ENCODE data around the gene GJB2.

GJB2 gene

GRCh38 chr13:20142023-20142926 lies 50.5 kb downstream of the GJB2 start:
- H3K4me3 ChIP-seq (ENCODE audit: insufficient read depth, low read depth, low read length, poor library complexity, severe bottlenecking), result no peak overlapping the region
- H3K4me1 ChIP-seq (ENCODE audit: control insufficient read depth, insufficient read depth, low read length, poor library complexity, severe bottlenecking), result no peaks in the 10 kb centered on the region
- DNase-seq, result no peak
- no peak overlapping the region for H3K27ac ChIP-seq (ENCODE audit: insufficient read depth, low read length, poor library complexity, severe bottlenecking)
- H3K27me3 ChIP-seq (replicated peaks; ENCODE audit: control insufficient read depth, insufficient read depth, low read length, poor library complexity, severe bottlenecking), result peaks cover 21% of the 10 kb centered on the region
- no peaks in the 10 kb centered on the region for H3K36me3 ChIP-seq (ENCODE audit: control insufficient read depth, insufficient read depth, low read length)
- no peaks in the 10 kb centered on the region for H3K9me3 ChIP-seq (ENCODE audit: control insufficient read depth, low read length)

GRCh38 chr13:20141238-20142022 lies 51.3 kb downstream of the GJB2 start:
- peaks cover 26% of the 10 kb centered on the region for H3K27me3 ChIP-seq (replicated peaks; ENCODE audit: control insufficient read depth, insufficient read depth, low read length, poor library complexity, severe bottlenecking)

GRCh38 chr13:20140487-20140886 lies 52.3 kb downstream of the GJB2 start:
- no peaks in the 10 kb centered on the region for H3K9me3 ChIP-seq (ENCODE audit: control insufficient read depth, low read length)
- H3K27ac ChIP-seq (ENCODE audit: insufficient read depth, low read length, poor library complexity, severe bottlenecking), result no peak overlapping the region
- DNase-seq, result no peak
- peaks cover 4% of the 10 kb centered on the region for H3K4me1 ChIP-seq (ENCODE audit: control insufficient read depth, insufficient read depth, low read length, poor library complexity, severe bottlenecking)
- H3K27me3 ChIP-seq (replicated peaks; ENCODE audit: control insufficient read depth, insufficient read depth, low read length, poor library complexity, severe bottlenecking), result peaks cover 26% of the 10 kb centered on the region
- no peaks in the 10 kb centered on the region for H3K36me3 ChIP-seq (ENCODE audit: control insufficient read depth, insufficient read depth, low read length)
- no peak overlapping the region for H3K4me3 ChIP-seq (ENCODE audit: insufficient read depth, low read depth, low read length, poor library complexity, severe bottlenecking)

More at GRCh38 chr13:20141238-20142022, 51.3 kb downstream of the GJB2 start:
- Histone ChIP-seq H3K36me3 (ENCODE audit: control insufficient read depth, insufficient read depth, low read length) (no peaks in the 10 kb centered on the region), H3K4me3 (ENCODE audit: insufficient read depth, low read depth, low read length, poor library complexity, severe bottlenecking) (no peak overlapping the region), H3K27ac (ENCODE audit: insufficient read depth, low read length, poor library complexity, severe bottlenecking) (no peak overlapping the region), H3K9me3 (ENCODE audit: control insufficient read depth, low read length) (no peaks in the 10 kb centered on the region), H3K4me1 (ENCODE audit: control insufficient read depth, insufficient read depth, low read length, poor library complexity, severe bottlenecking) (peaks cover 4% of the 10 kb centered on the region)
- no peak for DNase-seq

- Histone ChIP-seq H3K4me3 (ENCODE audit: insufficient read depth, low read depth, low read length, poor library complexity, severe bottlenecking) (no peak overlapping the region), H3K4me1 (ENCODE audit: control insufficient read depth, insufficient read depth, low read length, poor library complexity, severe bottlenecking) (peaks cover 4% of the 10 kb centered on the region), H3K36me3 (ENCODE audit: control insufficient read depth, insufficient read depth, low read length) (no peaks in the 10 kb centered on the region), H3K9me3 (ENCODE audit: control insufficient read depth, low read length) (no peaks in the 10 kb centered on the region), H3K27me3 (replicated peaks; ENCODE audit: control insufficient read depth, insufficient read depth, low read length, poor library complexity, severe bottlenecking) (peaks cover 28% of the 10 kb centered on the region), H3K27ac (ENCODE audit: insufficient read depth, low read length, poor library complexity, severe bottlenecking) (no peak overlapping the region)
- DNase-seq, result no peak
These were observed 54.9 kb downstream of the GJB2 start for GRCh38 chr13:20137875-20138274.

Data from effector memory CD4-positive, alpha-beta T cell (primary cell).